HepG2 (cell line): ENCODE data around the gene PLA2G12B. TPM values are rescaled to one million over a fixed set of nuclear protein-coding genes. Genes with fewer than 3 reads are reported as not detected.
A peak's percentile ranks its signal among the peaks of the same experiment; 100 is the strongest.

Source experiments
- ATAC-seq: fragments of 200-7000 bp; cut with Tn5 transposase; 3 replicates; pipeline ENCODE4 v1.9.1; 2020; ENCODE audit warnings: mild to moderate bottlenecking, moderate library complexity
- BruUV-seq: library from RNA; stranded (reverse); fragments of 400-500 nt; replicated peaks from 2 replicates; lab custom pipeline; 2021; lab: Mats Ljungman, UMichigan
- CTCF ChIA-PET: fragments of 300-600 bp; formaldehyde crosslinking; extraction: SDS; loops from one replicate; lab custom pipeline; 2021; ENCODE audit warnings: low total read pairs, inconsistent platforms, low intra/inter-chr PET ratio; lab: Yijun Ruan, JAX
- POLR2A ChIA-PET: fragments of 350-600 bp; sonication (Branson Sonifier 250); formaldehyde crosslinking; loops from one replicate; lab custom pipeline; 2020; ENCODE audit warnings: antibody characterized with exemption, inconsistent platforms; lab: Yijun Ruan, JAX
- DNase-seq: peaks from one replicate; pipeline ENCODE4 v3.0.0-alpha.2; 2015; ENCODE audit warnings: low spot score
- FAIRE-seq: peaks from 3 replicates; lab custom pipeline; 2011; peaks lifted over from hg19 to GRCh38; lab: Jason Lieb, UNC
- H2AFZ ChIP-seq: one replicate; pipeline ENCODE4 v1.6.1; 2011; ENCODE audit warnings: low read length, inconsistent platforms
- H3K27ac ChIP-seq: fragments of 300-600 bp; 3 replicates; pipeline ENCODE4 v1.8.0; 2011; ENCODE audit warnings: mixed run types, mild to moderate bottlenecking, mixed read lengths, low read length, inconsistent platforms; ENCODE audit not compliant: insufficient read depth; ENCODE audit errors: extremely low read length
- H3K27me3 ChIP-seq, 2 experiments: fragments of 200-600 bp in 1 of 2; 2 replicates in 1 of 2; 3 replicates in 1 of 2; pipeline versions ENCODE4 v1.6.0 to v1.8.0; 2011; ENCODE audit warnings: low read length in 2 of 2, mild to moderate bottlenecking in 2 of 2, moderate library complexity in 2 of 2, inconsistent platforms in 1 of 2; ENCODE audit not compliant: insufficient read depth in 2 of 2, control insufficient read depth in 1 of 2
- H3K36me3 ChIP-seq, 2 experiments: fragments of 200-600 bp in 1 of 2; replicated peaks in 1 of 2; 2 replicates in 1 of 2; 3 replicates in 1 of 2; pipeline versions ENCODE4 v1.5.1 to v1.8.0; 2011; ENCODE audit warnings: low read length in 2 of 2, inconsistent platforms in 1 of 2; ENCODE audit not compliant: insufficient read depth in 2 of 2, control insufficient read depth in 1 of 2
- H3K4me1 ChIP-seq: 2 replicates; pipeline ENCODE4 v1.5.1; 2012; ENCODE audit warnings: low read length, inconsistent platforms; ENCODE audit not compliant: insufficient read depth
- H3K4me2 ChIP-seq: 2 replicates; pipeline ENCODE4 v1.6.0; 2011; ENCODE audit warnings: low read depth, low read length, inconsistent platforms
- H3K4me3 ChIP-seq, 3 experiments: fragments of 200-600 bp in 1 of 3; sonication (generic), shearing (Covaris generic) in 1 of 3; replicated peaks in 1 of 3; 2 replicates each; pipeline ENCODE4 v1.5.1; 2011 to 2016; ENCODE audit warnings: low read length in 3 of 3, inconsistent platforms in 2 of 3, low read depth in 2 of 3, mild to moderate bottlenecking in 2 of 3, control low read depth in 1 of 3, mixed read lengths in 1 of 3; ENCODE audit not compliant: insufficient read depth in 1 of 3
- H3K79me2 ChIP-seq: one replicate; pipeline ENCODE4 v1.6.1; 2011; ENCODE audit warnings: low read length, inconsistent platforms; ENCODE audit not compliant: insufficient read depth
- H3K9ac ChIP-seq: 2 replicates; pipeline ENCODE4 v1.6.0; 2011; ENCODE audit warnings: mild to moderate bottlenecking, low read depth, low read length, inconsistent platforms; ENCODE audit not compliant: insufficient read depth
- H3K9me3 ChIP-seq: 2 replicates; pipeline ENCODE4 v1.5.1; 2012; ENCODE audit warnings: mild to moderate bottlenecking, low read length
- H4K20me1 ChIP-seq: 2 replicates; pipeline ENCODE4 v1.6.0; 2011; ENCODE audit warnings: inconsistent platforms, mild to moderate bottlenecking, low read length, moderate library complexity; ENCODE audit not compliant: insufficient read depth
- ETV5 ChIP-seq: IDR thresholded peaks from 2 replicates; pipeline ENCODE4 v1.6.1; 2018; ENCODE audit warnings: missing biosample characterization, missing genetic modification reagents, inconsistent platforms, borderline replicate concordance
- FOXC1 ChIP-seq: sonication (generic); formaldehyde crosslinking; IDR thresholded peaks from 2 replicates; pipeline ENCODE4 v1.8.0; 2022; ENCODE audit warnings: mild to moderate bottlenecking, missing genetic modification reagents, borderline replicate concordance
- GPN1 ChIP-seq: sonication (generic); formaldehyde crosslinking; IDR thresholded peaks from 2 replicates; pipeline ENCODE4 v1.5.1; 2020; ENCODE audit warnings: missing genetic modification reagents, borderline replicate concordance
- PAF1 ChIP-seq: IDR thresholded peaks from 2 replicates; pipeline ENCODE4 v1.6.1; 2016; ENCODE audit warnings: missing genetic modification reagents, missing compliant biosample characterization
- SOX13 ChIP-seq, 3 experiments: fragments of 450-650 bp in 1 of 3; sonication (generic) in 1 of 3; formaldehyde crosslinking in 1 of 3; IDR thresholded peaks in 2 of 3; conservative IDR thresholded peaks in 1 of 3; 2 replicates each; pipeline versions ENCODE4 v1.5.0 to v1.6.1; 2016 to 2020; ENCODE audit warnings: antibody characterized with exemption in 1 of 3, mild to moderate bottlenecking in 1 of 3, missing compliant biosample characterization in 1 of 3, missing genetic modification reagents in 1 of 3, moderate library complexity in 1 of 3
- ZBTB1 ChIP-seq: sonication (generic); formaldehyde crosslinking; IDR thresholded peaks from 2 replicates; pipeline ENCODE4 v1.4.0; 2020; ENCODE audit warnings: missing genetic modification reagents, borderline replicate concordance
- ZNF232 ChIP-seq: sonication (generic); formaldehyde crosslinking; IDR thresholded peaks from 2 replicates; pipeline ENCODE4 v1.4.0; 2020; ENCODE audit warnings: missing genetic modification reagents, borderline replicate concordance
- ZNF335 ChIP-seq: sonication (generic); formaldehyde crosslinking; IDR thresholded peaks from 2 replicates; pipeline ENCODE4 v1.4.0; 2020; ENCODE audit warnings: missing genetic modification reagents
- ZNF766 ChIP-seq: sonication (generic); formaldehyde crosslinking; IDR thresholded peaks from 2 replicates; pipeline ENCODE4 v1.5.0; 2020; ENCODE audit warnings: missing genetic modification reagents, borderline replicate concordance
- ZSCAN25 ChIP-seq: sonication (generic); formaldehyde crosslinking; IDR thresholded peaks from 2 replicates; pipeline ENCODE4 v1.8.0; 2022; ENCODE audit warnings: mild to moderate bottlenecking, missing genetic modification reagents
- WGBS: methylation state at CpG from one replicate; pipeline ENCODE4 v1.1.6; 2017; ENCODE audit warnings: low lambda C conversion rate; 5-methylcytosine and 5-hydroxymethylcytosine counted together
- in situ Hi-C: cut with HindIII; loops from 2 replicates; pipeline ENCODE4 v1.10.0; 2017; ENCODE audit warnings: low pct_unique_long_range_greater_than_20kb; ENCODE audit not compliant: extremely low pct_ligation_motif_present
- intact Hi-C: fragments of 100-400 bp; cut with micrococcal nuclease; formaldehyde crosslinking; loops from one replicate; pipeline ENCODE4 v1.10.0; 2022; ENCODE audit not compliant: unreplicated experiment
- polyA plus RNA-seq, 8 experiments: library from polyadenylated mRNA; depleted of rRNA in 3 of 8; stranded (reverse) in 7 of 8; unstranded in 1 of 8; fragments of >200 nt; fragmentation: Illumina TruSeq in 4 of 8; extraction: Trizol in 4 of 8; gene quantifications; 2 replicates each; pipeline versions ENCODE4 v1.2.1 to v1.2.3, GENCODE V29; 2011 to 2016; ENCODE audit warnings: low read depth in 4 of 8, missing spikeins in 1 of 8, mixed read lengths in 1 of 8; ENCODE audit not compliant: insufficient read depth in 1 of 8
- total RNA-seq, 5 experiments: library from RNA; depleted of rRNA; stranded (reverse); fragments of >200 nt; fragmentation: Illumina TruSeq; extraction: Trizol; gene quantifications; 2 replicates each; pipeline ENCODE4 v1.2.3, GENCODE V29; 2016; ENCODE audit warnings: low read depth in 1 of 5
- TF ChIP-seq, protein P1 (sequence below): IDR thresholded peaks from 2 replicates; pipeline ENCODE4 v1.6.1; 2016; ENCODE audit warnings: low read depth, control low read depth
- TF ChIP-seq, protein P2 (sequence below): sonication (generic); formaldehyde crosslinking; IDR thresholded peaks from 2 replicates; pipeline ENCODE4 v1.5.0; 2020; ENCODE audit warnings: missing genetic modification reagents, mild to moderate bottlenecking, borderline replicate concordance
- TF ChIP-seq, protein P3 (sequence below): sonication (generic); formaldehyde crosslinking; conservative IDR thresholded peaks from 2 replicates; pipeline ENCODE4 v1.8.0; 2022; ENCODE audit warnings: low read depth, missing genetic modification reagents

The PLA2G12B gene
- total and polyA plus RNA-seq, 2 of the 13 experiments (the other 11 are each of a cell fraction or from before 2014, with no cell fraction given) = 7.7 to 38.0 TPM

DNA sequence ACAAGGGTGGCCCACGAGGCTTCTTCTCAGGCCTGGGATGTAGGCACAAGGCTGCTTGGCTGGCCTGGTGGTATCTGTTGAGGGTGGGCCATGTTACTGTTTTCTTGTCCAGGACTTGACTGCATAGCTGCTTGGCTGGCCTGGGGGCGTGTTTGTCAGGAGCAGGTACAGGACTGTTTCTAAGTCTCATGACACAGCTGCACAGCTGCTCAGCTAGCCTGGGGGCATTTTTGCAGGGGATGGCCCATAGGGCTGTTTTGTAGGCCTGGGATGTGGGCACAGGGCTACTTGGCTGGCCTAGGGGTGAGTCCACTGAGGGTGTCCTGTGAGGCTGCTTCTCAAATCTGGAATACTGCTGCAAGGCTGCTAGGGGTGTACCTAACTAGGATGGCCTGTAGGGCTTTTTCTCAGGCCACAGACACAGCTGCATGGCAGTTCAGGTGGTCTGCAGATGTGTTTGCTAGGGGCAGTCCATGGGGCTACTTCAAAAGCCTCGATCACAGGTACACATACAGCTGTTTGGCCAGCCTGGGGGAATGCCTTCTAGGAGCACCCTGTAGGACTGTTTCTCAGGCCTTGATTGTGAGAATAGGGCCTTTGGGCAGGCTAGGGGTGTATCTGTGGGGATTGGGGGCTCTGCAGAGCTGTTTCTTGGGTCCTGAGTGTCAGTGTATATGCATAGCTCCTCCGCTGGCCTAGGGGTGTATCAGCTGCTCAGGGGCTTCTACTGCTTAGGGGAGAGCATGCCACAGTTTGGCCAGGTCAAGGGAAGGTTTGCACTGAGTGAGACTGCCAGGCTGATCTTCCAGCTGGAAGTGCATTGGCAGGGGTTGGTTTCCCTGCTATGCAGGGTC lies 26.6 kb upstream of the PLA2G12B start:
- Histone ChIP-seq H3K27ac (no peak overlapping the region), H3K9me3 (peaks cover 40% of the 10 kb centered on the region), H3K79me2 (no peaks in the 10 kb centered on the region), H3K4me2 (no peak overlapping the region), H3K36me3 (no peaks in the 10 kb centered on the region), H3K4me1 (peaks cover 7% of the 10 kb centered on the region; the same call in 1 of the 2 replicates), H4K20me1 (no peaks in the 10 kb centered on the region), H3K27me3 (no peaks in the 10 kb centered on the region; a peak in 1 of 5 replicates), H3K9ac (no peak overlapping the region)
- ATAC-seq = peak; percentile 71
- WGBS = 53% methylated on average over 3 of the region's 4 CpGs
- FAIRE-seq = no peak
- intact Hi-C loops = no loop called here
- POLR2A ChIA-PET = interaction anchor here (1.5 kb wide), 1 partner anchor 27 kb away, joined by 5 read pairs; the partner anchor contains the start of gene PLA2G12B
- no peak for DNase-seq
- TF ChIP-seq GPN1 (CRISPR knock-in tag) (no peak), PAF1 (CRISPR knock-in tag) (0 out of 2 replicates have a peak, but pooled peaks have one; percentile 12), ZNF335 (no peak)
- TF ChIP-seq, protein P1, sequence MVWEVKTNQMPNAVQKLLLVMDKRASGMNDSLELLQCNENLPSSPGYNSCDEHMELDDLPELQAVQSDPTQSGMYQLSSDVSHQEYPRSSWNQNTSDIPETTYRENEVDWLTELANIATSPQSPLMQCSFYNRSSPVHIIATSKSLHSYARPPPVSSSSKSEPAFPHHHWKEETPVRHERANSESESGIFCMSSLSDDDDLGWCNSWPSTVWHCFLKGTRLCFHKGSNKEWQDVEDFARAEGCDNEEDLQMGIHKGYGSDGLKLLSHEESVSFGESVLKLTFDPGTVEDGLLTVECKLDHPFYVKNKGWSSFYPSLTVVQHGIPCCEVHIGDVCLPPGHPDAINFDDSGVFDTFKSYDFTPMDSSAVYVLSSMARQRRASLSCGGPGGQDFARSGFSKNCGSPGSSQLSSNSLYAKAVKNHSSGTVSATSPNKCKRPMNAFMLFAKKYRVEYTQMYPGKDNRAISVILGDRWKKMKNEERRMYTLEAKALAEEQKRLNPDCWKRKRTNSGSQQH (CRISPR knock-in tag) = no peak
- TF ChIP-seq, all 625 proteins: peak for 1
- Histone ChIP-seq H2AFZ (no peak overlapping the region), H3K4me3 (no peak overlapping the region)
- CTCF ChIA-PET = no interaction called here
- in situ Hi-C loops = no loop called here
- no TSS peak for BruUV-seq

DNA sequence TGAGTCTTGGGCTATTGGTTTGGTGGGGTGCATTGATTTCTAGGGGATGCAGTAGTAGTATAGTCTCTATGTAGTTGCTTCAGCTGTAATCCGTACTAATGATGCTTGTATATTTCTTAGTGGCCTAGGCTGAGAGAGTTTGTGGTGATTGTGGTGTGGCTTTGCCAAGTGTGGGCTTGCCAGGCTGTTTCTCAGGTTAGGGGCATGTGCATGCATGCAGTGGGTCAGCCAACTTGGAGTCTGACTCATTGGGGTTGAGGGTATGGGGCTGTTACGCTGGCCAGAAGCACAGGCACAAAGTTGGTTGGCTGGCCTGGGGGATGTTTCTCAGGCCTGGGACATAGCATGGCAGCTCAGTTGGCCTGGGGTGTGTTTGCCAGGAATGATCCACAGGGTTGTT lies 25.7 kb upstream of the PLA2G12B start:
- Histone ChIP-seq H4K20me1 (no peaks in the 10 kb centered on the region), H3K27ac (no peak overlapping the region), H3K9ac (no peak overlapping the region), H3K79me2 (no peaks in the 10 kb centered on the region), H3K4me1 (peaks cover 7% of the 10 kb centered on the region; the same call in 1 of the 2 replicates), H3K9me3 (peaks cover 47% of the 10 kb centered on the region), H3K27me3 (no peaks in the 10 kb centered on the region; a peak in 1 of 5 replicates), H2AFZ (no peak overlapping the region), H3K4me2 (no peak overlapping the region), H3K36me3 (no peaks in the 10 kb centered on the region), H3K4me3 (no peak overlapping the region)
- intact Hi-C loops = no loop called here
- no TSS peak for BruUV-seq
- no peak for FAIRE-seq
- ATAC-seq = no peak
- POLR2A ChIA-PET = no interaction called here
- 13% methylated on average over 2 of the region's 2 CpGs for WGBS
- in situ Hi-C loops = no loop called here
- CTCF ChIA-PET = no interaction called here
- DNase-seq = no peak
- TF ChIP-seq FOXC1 = no peak
- TF ChIP-seq ETV5 (CRISPR knock-in tag) = no peak
- no peak for TF ChIP-seq ZNF232 (CRISPR knock-in tag)
- no peak for TF ChIP-seq ZSCAN25 (CRISPR knock-in tag)
- TF ChIP-seq, protein P2, sequence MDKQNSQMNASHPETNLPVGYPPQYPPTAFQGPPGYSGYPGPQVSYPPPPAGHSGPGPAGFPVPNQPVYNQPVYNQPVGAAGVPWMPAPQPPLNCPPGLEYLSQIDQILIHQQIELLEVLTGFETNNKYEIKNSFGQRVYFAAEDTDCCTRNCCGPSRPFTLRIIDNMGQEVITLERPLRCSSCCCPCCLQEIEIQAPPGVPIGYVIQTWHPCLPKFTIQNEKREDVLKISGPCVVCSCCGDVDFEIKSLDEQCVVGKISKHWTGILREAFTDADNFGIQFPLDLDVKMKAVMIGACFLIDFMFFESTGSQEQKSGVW (CRISPR knock-in tag) = no peak
- TF ChIP-seq, protein P3, sequence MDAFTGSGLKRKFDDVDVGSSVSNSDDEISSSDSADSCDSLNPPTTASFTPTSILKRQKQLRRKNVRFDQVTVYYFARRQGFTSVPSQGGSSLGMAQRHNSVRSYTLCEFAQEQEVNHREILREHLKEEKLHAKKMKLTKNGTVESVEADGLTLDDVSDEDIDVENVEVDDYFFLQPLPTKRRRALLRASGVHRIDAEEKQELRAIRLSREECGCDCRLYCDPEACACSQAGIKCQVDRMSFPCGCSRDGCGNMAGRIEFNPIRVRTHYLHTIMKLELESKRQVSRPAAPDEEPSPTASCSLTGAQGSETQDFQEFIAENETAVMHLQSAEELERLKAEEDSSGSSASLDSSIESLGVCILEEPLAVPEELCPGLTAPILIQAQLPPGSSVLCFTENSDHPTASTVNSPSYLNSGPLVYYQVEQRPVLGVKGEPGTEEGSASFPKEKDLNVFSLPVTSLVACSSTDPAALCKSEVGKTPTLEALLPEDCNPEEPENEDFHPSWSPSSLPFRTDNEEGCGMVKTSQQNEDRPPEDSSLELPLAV (CRISPR knock-in tag) = no peak
- no peak for TF ChIP-seq ZBTB1 (CRISPR knock-in tag)
- no peak for TF ChIP-seq ZNF766
- TF ChIP-seq SOX13 (IDR thresholded peaks at IDR 0.05) = no peak
- no peak for TF ChIP-seq SOX13 (CRISPR knock-in tag; conservative IDR thresholded peaks at IDR 0.05 in 1 of 2, IDR thresholded peaks at IDR 0.05 in 1 of 2)
